Tibial artery (tissue), 4 donors: ENCODE results near the gene BABAM2.

Experiments
- DNase-seq, 2 donors: peaks; one replicate each; pipeline ENCODE4 v3.0.0-alpha.2; 2019
- H3K27ac ChIP-seq, 2 donors: fragments of 200-600 bp; sonication (generic) in 1 of 2; 1 replicate in 1 of 2; 2 replicates in 1 of 2; pipeline ENCODE4 v1.5.1; 2018 to 2019; ENCODE audit warnings: mild to moderate bottlenecking in 1 of 2
- H3K27me3 ChIP-seq, 2 donors: fragments of 200-600 bp; sonication (generic) in 1 of 2; one replicate each; pipeline versions ENCODE4 v1.5.1 to v1.6.0; 2016 to 2019
- H3K36me3 ChIP-seq, 3 donors: fragments of 200-600 bp; sonication (generic) in 2 of 3; one replicate each; pipeline ENCODE4 v1.5.1; 2016 to 2019; ENCODE audit warnings: mild to moderate bottlenecking in 2 of 3
- H3K4me1 ChIP-seq, 4 donors: fragments of 200-600 bp; sonication (generic) in 2 of 4; 1 replicate in 3 of 4; 2 replicates in 1 of 4; pipeline ENCODE4 v1.5.1; 2016 to 2019
- H3K4me3 ChIP-seq, 2 donors: fragments of 200-600 bp; sonication (generic) in 1 of 2; 1 replicate in 1 of 2; 2 replicates in 1 of 2; pipeline ENCODE4 v1.5.1; 2018 to 2019; ENCODE audit warnings: mild to moderate bottlenecking in 2 of 2
- H3K9me3 ChIP-seq, 3 donors: fragments of 200-600 bp; sonication (generic) in 1 of 3; one replicate each; pipeline ENCODE4 v1.5.1; 2016 to 2019
- intact Hi-C: fragments of 100-400 bp; cut with DNase I; formaldehyde crosslinking; loops from one replicate; pipeline ENCODE4 v1.15.0; 2023; ENCODE audit warnings: low total_unique reads
- TF ChIP-seq, protein P1 (sequence below), 2 experiments: fragments of 200-600 bp in 1 of 2; fragments of 450-650 bp in 1 of 2; IDR thresholded peaks; one replicate each; pipeline ENCODE4 v1.5.1; 2017 to 2019; ENCODE audit warnings: antibody characterized with exemption in 2 of 2, mild to moderate bottlenecking in 1 of 2, moderate library complexity in 1 of 2

Gene BABAM2

DNA sequence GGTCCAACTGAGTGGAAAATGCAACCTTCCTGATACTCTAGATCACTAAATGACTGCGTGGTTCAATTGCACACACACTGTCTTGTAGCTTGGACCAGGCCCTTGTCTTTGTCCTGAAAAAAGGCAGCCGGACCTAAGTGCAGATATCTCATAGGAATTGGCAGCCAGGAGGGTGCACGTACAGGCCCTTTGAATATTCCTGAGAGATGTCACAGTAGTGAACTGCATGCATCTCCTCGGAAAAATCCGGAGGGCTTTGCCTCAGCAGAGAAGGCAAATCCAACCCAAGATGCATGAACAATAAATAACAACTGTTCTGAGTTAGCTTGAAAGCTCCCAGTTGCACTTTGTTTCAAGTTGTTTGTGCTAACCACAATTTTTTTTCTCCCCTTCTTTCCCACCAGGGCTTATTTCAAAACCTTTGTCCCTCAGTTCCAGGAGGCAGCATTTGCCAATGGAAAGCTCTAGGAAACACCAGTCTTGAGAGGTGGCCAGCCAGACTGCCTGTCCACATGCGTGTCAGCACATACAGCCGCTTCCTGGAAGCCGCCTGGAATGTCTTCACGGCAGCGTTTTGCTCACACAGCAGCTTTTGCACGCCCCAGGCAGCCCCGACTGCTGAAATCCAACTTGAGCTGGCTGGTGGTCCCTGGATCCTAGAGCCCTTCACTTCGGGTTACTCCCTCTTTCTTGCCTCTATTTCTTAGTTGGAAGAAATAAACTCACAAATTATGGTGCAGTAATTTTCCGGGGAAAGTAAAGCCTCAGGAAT, 447.7 kb downstream of the BABAM2 start:
- Histone ChIP-seq H3K27me3 (no peaks in the 10 kb centered on the region), H3K36me3 (peaks cover 0 to 4% (median 0%) of the 10 kb centered on the region in 3 donors), H3K27ac (peak overlapping the region; percentile 32 to 84), H3K4me3 (no peak overlapping the region), H3K4me1 (peaks cover 0 to 88% (median 71%) of the 10 kb centered on the region in 4 donors), H3K9me3 (no peaks in the 10 kb centered on the region)
- TF ChIP-seq, protein P1, sequence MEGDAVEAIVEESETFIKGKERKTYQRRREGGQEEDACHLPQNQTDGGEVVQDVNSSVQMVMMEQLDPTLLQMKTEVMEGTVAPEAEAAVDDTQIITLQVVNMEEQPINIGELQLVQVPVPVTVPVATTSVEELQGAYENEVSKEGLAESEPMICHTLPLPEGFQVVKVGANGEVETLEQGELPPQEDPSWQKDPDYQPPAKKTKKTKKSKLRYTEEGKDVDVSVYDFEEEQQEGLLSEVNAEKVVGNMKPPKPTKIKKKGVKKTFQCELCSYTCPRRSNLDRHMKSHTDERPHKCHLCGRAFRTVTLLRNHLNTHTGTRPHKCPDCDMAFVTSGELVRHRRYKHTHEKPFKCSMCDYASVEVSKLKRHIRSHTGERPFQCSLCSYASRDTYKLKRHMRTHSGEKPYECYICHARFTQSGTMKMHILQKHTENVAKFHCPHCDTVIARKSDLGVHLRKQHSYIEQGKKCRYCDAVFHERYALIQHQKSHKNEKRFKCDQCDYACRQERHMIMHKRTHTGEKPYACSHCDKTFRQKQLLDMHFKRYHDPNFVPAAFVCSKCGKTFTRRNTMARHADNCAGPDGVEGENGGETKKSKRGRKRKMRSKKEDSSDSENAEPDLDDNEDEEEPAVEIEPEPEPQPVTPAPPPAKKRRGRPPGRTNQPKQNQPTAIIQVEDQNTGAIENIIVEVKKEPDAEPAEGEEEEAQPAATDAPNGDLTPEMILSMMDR (IDR thresholded peaks at IDR 0.05), result no peak
- peak; percentile 83 to 88 for DNase-seq
- intact Hi-C loops, result no loop called here

DNA sequence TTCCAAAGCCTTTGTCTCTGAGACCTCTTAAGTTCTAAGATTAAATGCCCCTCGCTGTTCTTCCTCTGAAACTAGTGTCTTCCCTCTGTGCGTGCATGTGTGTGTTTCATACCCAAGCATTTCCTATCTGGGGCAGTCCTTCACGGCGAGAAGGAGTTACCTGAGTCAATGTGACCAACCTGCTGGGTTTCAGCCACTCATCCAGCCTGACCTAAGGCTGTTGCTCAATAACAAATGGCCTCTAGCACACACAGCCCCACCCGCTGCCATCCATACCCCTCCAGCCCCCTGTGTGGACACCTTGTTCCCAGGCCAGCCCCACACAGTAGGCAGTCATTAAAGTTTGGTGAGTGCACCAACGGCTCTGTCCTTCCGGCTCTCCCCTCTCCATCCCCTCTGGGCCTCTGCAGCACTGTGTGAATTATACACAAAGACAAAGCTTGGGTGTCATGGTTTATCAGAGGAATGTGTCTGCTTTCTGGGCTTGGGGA, 448.3 kb downstream of the BABAM2 start:
- peaks cover 0 to 88% (median 72%) of the 10 kb centered on the region in 4 donors for H3K4me1 ChIP-seq
- intact Hi-C loops, result no loop called here
- TF ChIP-seq, protein P1 (IDR thresholded peaks at IDR 0.05), result no peak

DNA sequence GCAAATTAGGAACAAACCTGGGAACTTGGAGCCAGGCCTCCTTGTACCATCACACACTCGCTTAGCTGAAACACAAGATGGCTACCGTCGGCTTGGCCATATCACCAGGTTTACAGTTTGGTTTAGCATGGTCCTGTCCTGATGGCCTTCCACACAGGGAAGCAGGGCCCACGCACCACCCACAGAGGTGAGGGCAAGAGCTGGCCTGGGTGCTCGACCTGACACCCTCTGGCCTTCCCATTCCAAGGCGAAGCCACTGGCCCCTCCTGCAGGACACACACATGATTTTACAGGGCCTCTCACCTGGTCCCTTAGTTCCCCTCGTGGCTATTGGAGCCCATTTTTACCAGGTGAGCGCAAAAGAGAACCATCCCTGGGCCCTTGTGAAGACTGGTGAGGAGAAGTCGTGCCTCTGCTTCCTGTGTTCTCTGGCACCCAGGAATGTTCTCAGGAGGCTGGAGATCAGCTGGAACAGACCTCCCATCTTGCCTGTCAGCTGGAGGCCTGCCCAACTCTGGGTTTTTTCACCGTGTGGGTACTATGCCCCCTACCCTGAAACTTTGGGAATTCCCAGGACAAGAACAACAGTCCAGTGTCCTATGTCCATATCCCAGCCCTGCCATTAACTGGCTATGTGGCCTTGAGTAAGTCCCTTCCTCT, 449.1 kb downstream of the BABAM2 start:
- intact Hi-C loops, result loop anchor here (5.0 kb wide), 1 partner anchor 53 kb away; the partner anchor contains the start of gene FOSL2
- peak in 1 of 2 donors; percentile 67 for DNase-seq
- TF ChIP-seq, protein P1 (IDR thresholded peaks at IDR 0.05), result no peak
- Histone ChIP-seq H3K4me1 (peaks cover 0 to 88% (median 71%) of the 10 kb centered on the region in 4 donors), H3K9me3 (no peaks in the 10 kb centered on the region), H3K36me3 (peaks cover 0 to 4% (median 0%) of the 10 kb centered on the region in 3 donors), H3K27me3 (no peaks in the 10 kb centered on the region), H3K27ac (peak overlapping the region; percentile 83 to 84), H3K4me3 (no peak overlapping the region)

More for the DNA sequence above, 448.3 kb downstream of the BABAM2 start:
- DNase-seq, result peak in 1 of 2 donors; percentile 42
- Histone ChIP-seq H3K9me3 (no peaks in the 10 kb centered on the region), H3K36me3 (peaks cover 0 to 4% (median 0%) of the 10 kb centered on the region in 3 donors), H3K27ac (peak overlapping the region; percentile 32 to 84), H3K27me3 (no peaks in the 10 kb centered on the region), H3K4me3 (no peak overlapping the region)

DNA sequence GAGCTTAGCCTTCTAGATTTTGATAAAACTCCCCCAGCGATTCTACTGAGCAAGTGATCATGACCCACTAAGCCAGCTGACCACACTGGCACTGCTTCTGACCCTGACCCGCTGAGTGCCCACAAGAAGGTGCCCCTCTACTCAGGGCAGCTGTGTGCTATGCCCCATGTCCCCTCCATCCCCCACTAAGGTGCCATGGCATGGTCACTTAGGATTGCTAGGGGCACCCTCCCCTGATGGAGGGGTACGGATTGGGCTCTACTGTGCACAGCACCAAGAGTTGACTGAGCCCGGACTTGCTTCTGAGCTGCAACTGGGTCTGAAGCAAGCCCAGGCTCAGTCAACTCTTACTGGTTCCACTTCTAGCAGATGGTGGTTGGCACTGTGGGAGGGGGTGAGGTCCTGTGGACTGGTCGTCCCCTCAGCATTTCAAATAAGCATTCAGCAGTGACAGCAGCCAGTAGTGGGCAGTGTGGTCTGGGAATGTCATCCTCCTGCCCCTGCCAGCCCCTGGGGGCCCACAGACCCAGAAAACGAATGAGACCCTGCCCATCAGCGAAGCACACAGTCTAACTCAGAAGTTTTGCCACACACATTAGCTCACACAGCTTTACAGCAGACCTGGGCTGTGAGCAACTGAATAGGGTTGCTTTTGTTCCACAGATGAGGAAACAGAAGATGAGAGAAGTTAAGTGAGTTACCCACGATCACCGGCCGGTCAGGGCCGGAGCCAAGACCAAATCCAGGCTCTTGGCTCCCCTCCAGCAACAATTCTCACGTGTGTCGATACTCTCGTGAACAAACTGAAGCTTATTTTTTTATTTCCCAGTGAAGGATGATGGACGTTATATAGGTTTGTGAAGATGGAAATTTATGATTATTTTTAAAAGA, 450.0 kb downstream of the BABAM2 start:
- intact Hi-C loops, result loop anchor here (5.0 kb wide), 1 partner anchor 52 kb away; the partner anchor contains the start of gene FOSL2
- H3K27ac ChIP-seq, result peak overlapping the region; percentile 83 to 84
- H3K4me1 ChIP-seq, result peaks cover 0 to 80% (median 67%) of the 10 kb centered on the region in 4 donors
- peak in 1 of 2 donors; percentile 62 for DNase-seq
- peaks cover 0 to 4% (median 0%) of the 10 kb centered on the region in 3 donors for H3K36me3 ChIP-seq
- no peak overlapping the region for H3K4me3 ChIP-seq
- TF ChIP-seq, protein P1 (IDR thresholded peaks at IDR 0.05), result no peak
- no peaks in the 10 kb centered on the region for H3K9me3 ChIP-seq
- no peaks in the 10 kb centered on the region for H3K27me3 ChIP-seq
